GM20000 (cell line): ENCODE results near the gene S1PR4.

Experiments
- DNase-seq: peaks from one replicate; pipeline ENCODE4 v3.0.0; 2012; ENCODE audit warnings: low spot score
- CTCF ChIP-seq: IDR thresholded peaks from 2 replicates; pipeline ENCODE4 v1.5.1; 2012; ENCODE audit warnings: mild to moderate bottlenecking, control low read depth; ENCODE audit errors: extremely low read depth, missing control alignments

S1PR4 gene

GRCh38 chr19:3136684-3137055 lies 41.9 kb upstream of the S1PR4 start:
- TF ChIP-seq CTCF: no peak
- peak; percentile 36 for DNase-seq

- no peak for DNase-seq
- no peak for TF ChIP-seq CTCF
These were observed 41.5 kb upstream of the S1PR4 start for GRCh38 chr19:3137119-3137518.

GRCh38 chr19:3138268-3138667 lies 40.3 kb upstream of the S1PR4 start:
- no peak for TF ChIP-seq CTCF
- DNase-seq: no peak

GRCh38 chr19:3140667-3141038 lies 37.9 kb upstream of the S1PR4 start:
- TF ChIP-seq CTCF: no peak
- no peak for DNase-seq

- TF ChIP-seq CTCF: no peak
- no peak for DNase-seq
These were observed 36.3 kb upstream of the S1PR4 start for GRCh38 chr19:3142292-3142670.

- TF ChIP-seq CTCF: no peak
- no peak for DNase-seq
These were observed 35.7 kb upstream of the S1PR4 start for GRCh38 chr19:3142781-3143337.

GRCh38 chr19:3145909-3146676 lies 32.5 kb upstream of the S1PR4 start:
- no peak for DNase-seq
- TF ChIP-seq CTCF: no peak
